ENCODE data around the gene DLGAP1. TPM values are rescaled to one million over a fixed set of nuclear protein-coding genes. Genes with fewer than 3 reads are reported as not detected.

The DLGAP1 gene
- total and polyA plus RNA-seq, 2 of the 13 experiments (the other 11 are each of a cell fraction or from before 2014, with no cell fraction given): 0.01 TPM; not detected in 1

DNA sequence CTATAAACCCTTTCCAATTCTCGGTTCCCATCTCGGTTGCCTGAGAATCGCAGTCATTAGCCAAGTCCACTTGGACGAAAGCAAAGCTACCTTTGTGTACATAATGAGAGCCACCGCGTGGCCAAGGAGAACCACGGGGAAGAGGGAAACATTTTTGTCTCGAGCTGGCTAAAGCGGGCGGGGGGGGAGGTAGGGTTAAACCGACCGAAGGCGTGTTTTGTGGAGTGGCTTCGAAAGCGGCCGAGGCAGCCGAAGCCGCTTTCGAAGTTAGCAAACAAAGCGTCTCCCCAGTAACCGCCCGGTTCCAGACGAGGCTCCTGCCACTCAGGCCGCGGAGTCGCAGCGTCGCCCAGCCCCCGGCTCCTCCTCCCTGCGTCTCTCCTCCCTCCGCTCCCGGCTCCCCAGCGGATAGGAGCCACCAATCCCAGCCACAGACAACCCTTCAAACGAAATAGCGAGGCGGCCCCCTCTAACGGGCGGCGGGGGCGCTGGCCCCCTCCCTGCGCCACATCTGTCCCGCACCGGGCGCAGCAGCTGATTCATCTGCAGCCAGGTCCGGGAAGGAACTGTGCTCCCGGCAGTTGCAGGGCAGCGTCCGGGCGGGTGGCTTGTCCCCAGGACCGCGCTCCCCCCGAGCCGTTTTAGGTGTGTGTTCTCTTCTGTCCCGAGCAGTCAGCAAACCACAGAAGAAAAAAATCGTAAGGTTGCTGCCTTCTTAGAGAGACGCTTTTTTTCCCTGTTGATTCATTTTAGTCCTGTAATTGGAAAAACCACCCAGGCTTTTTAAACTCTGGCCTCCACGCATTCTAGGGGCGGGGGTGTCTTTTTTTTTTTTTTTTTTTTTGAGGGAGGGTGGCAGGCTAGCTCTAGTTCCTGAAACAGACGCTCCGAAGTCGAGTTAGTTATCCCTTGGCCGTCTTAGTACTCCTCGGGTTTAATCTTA lies 1006.9 kb downstream of the DLGAP1 start (continued):
- peak; percentile 61; the same call in 1 of the 2 replicates for TF ChIP-seq RNF2 (conservative IDR thresholded peaks at IDR 0.05; ENCODE audit: low read depth)
- TF ChIP-seq TBX2 (CRISPR knock-in tag; IDR thresholded peaks at IDR 0.05; ENCODE audit: borderline replicate concordance): peak; percentile 79
- no peak for TF ChIP-seq ZNF562 (CRISPR knock-in tag; IDR thresholded peaks at IDR 0.05; ENCODE audit: borderline replicate concordance)
- TF ChIP-seq CREB1 (IDR thresholded peaks at IDR 0.05): peak; percentile 34; the same call in 1 of the 2 replicates
- peak; percentile 49; the same call in 1 of the 2 replicates for TF ChIP-seq CREB1 (CRISPR knock-in tag; IDR thresholded peaks at IDR 0.05)
- TF ChIP-seq ATF7-NPFF (CRISPR knock-in tag; IDR thresholded peaks at IDR 0.05; ENCODE audit: low read depth): peak; percentile 90; the same call in 1 of the 2 replicates
- TF ChIP-seq, protein P1, sequence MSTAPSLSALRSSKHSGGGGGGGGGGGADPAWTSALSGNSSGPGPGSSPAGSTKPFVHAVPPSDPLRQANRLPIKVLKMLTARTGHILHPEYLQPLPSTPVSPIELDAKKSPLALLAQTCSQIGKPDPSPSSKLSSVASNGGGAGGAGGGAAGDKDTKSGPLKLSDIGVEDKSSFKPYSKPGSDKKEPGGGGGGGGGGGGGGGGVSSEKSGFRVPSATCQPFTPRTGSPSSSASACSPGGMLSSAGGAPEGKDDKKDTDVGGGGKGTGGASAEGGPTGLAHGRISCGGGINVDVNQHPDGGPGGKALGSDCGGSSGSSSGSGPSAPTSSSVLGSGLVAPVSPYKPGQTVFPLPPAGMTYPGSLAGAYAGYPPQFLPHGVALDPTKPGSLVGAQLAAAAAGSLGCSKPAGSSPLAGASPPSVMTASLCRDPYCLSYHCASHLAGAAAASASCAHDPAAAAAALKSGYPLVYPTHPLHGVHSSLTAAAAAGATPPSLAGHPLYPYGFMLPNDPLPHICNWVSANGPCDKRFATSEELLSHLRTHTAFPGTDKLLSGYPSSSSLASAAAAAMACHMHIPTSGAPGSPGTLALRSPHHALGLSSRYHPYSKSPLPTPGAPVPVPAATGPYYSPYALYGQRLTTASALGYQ (CRISPR knock-in tag; IDR thresholded peaks at IDR 0.05): peak; percentile 73; the same call in 1 of the 2 replicates
- TF ChIP-seq ZNF430 (CRISPR knock-in tag; IDR thresholded peaks at IDR 0.05): peak; percentile 78
- peak; percentile 54 for TF ChIP-seq BHLHE40 (IDR thresholded peaks at IDR 0.05; ENCODE audit: low read length)
- TF ChIP-seq, protein P2, sequence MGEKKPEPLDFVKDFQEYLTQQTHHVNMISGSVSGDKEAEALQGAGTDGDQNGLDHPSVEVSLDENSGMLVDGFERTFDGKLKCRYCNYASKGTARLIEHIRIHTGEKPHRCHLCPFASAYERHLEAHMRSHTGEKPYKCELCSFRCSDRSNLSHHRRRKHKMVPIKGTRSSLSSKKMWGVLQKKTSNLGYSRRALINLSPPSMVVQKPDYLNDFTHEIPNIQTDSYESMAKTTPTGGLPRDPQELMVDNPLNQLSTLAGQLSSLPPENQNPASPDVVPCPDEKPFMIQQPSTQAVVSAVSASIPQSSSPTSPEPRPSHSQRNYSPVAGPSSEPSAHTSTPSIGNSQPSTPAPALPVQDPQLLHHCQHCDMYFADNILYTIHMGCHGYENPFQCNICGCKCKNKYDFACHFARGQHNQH (CRISPR knock-in tag; IDR thresholded peaks at IDR 0.05): peak; percentile 96
- peak; percentile 79 for TF ChIP-seq RARA (CRISPR knock-in tag; IDR thresholded peaks at IDR 0.05)
- peak; percentile 93 for TF ChIP-seq FOSL2 (CRISPR knock-in tag; IDR thresholded peaks at IDR 0.05)
- no peak for TF ChIP-seq ZNF225 (CRISPR knock-in tag; IDR thresholded peaks at IDR 0.05)
- TF ChIP-seq ZNF773 (CRISPR knock-in tag; IDR thresholded peaks at IDR 0.05; ENCODE audit: borderline replicate concordance): no peak
- TF ChIP-seq, protein P3, sequence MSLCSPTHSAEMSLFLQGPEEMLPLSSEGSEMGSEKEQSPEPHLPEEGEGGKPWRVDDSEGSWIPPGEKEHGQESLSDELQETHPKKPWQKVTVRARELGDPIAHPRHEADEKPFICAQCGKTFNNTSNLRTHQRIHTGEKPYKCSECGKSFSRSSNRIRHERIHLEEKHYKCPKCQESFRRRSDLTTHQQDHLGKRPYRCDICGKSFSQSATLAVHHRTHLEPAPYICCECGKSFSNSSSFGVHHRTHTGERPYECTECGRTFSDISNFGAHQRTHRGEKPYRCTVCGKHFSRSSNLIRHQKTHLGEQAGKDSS (CRISPR knock-in tag; IDR thresholded peaks at IDR 0.05; ENCODE audit: borderline replicate concordance, low read depth): peak; percentile 91
- TF ChIP-seq RELA (CRISPR knock-in tag; IDR thresholded peaks at IDR 0.05): no peak
- TF ChIP-seq HDAC6 (IDR thresholded peaks at IDR 0.05; ENCODE audit: low read depth, low read length): no peak
- TF ChIP-seq ZFP1 (CRISPR knock-in tag; IDR thresholded peaks at IDR 0.05): peak; percentile 66; the same call in 1 of the 2 replicates
- TF ChIP-seq, protein P4, sequence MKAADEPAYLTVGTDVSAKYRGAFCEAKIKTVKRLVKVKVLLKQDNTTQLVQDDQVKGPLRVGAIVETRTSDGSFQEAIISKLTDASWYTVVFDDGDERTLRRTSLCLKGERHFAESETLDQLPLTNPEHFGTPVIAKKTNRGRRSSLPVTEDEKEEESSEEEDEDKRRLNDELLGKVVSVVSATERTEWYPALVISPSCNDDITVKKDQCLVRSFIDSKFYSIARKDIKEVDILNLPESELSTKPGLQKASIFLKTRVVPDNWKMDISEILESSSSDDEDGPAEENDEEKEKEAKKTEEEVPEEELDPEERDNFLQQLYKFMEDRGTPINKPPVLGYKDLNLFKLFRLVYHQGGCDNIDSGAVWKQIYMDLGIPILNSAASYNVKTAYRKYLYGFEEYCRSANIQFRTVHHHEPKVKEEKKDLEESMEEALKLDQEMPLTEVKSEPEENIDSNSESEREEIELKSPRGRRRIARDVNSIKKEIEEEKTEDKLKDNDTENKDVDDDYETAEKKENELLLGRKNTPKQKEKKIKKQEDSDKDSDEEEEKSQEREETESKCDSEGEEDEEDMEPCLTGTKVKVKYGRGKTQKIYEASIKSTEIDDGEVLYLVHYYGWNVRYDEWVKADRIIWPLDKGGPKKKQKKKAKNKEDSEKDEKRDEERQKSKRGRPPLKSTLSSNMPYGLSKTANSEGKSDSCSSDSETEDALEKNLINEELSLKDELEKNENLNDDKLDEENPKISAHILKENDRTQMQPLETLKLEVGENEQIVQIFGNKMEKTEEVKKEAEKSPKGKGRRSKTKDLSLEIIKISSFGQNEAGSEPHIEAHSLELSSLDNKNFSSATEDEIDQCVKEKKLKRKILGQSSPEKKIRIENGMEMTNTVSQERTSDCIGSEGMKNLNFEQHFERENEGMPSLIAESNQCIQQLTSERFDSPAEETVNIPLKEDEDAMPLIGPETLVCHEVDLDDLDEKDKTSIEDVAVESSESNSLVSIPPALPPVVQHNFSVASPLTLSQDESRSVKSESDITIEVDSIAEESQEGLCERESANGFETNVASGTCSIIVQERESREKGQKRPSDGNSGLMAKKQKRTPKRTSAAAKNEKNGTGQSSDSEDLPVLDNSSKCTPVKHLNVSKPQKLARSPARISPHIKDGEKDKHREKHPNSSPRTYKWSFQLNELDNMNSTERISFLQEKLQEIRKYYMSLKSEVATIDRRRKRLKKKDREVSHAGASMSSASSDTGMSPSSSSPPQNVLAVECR (CRISPR knock-in tag; IDR thresholded peaks at IDR 0.05; ENCODE audit: borderline replicate concordance): peak; percentile 80; the same call in 1 of the 2 replicates
- no peak for TF ChIP-seq ZNF256 (CRISPR knock-in tag; conservative IDR thresholded peaks at IDR 0.05)
- peak; percentile 35; the same call in 1 of the 2 replicates for TF ChIP-seq PPARG (CRISPR knock-in tag; conservative IDR thresholded peaks at IDR 0.05)
- TF ChIP-seq HOXD1 (CRISPR knock-in tag; IDR thresholded peaks at IDR 0.05): peak; percentile 73
- no peak for TF ChIP-seq ZNF891 (CRISPR knock-in tag; IDR thresholded peaks at IDR 0.05)

Measured in HepG2 (cell line).